Activated CD8-positive, alpha-beta T cell treated with anti-CD3 and anti-CD28 coated beads for 36 hours (primary cell): ENCODE results near the gene COG4. TPM values are rescaled to one million over a fixed set of nuclear protein-coding genes. Genes with fewer than 3 reads are reported as not detected.
"Not testable (repeated sequence)": the region's sequence is repeated elsewhere in the genome, so short reads cannot be mapped to it uniquely, and the experiment has no call there.

Experiments used
- ATAC-seq: fragments of 200-7000 bp; cut with Tn5 transposase; one replicate; pipeline ENCODE4 v1.10.0; 2021; ENCODE audit warnings: mild to moderate bottlenecking, moderate library complexity
- CTCF ChIA-PET: fragments of 350-600 bp; sonication (Branson Sonifier 250); formaldehyde crosslinking; loops from one replicate; lab custom pipeline; 2021; ENCODE audit warnings: antibody characterized with exemption; lab: Charles Lee
- POLR2A ChIA-PET: fragments of 350-600 bp; sonication (Branson Sonifier 250); formaldehyde crosslinking; loops from one replicate; lab custom pipeline; 2021; ENCODE audit warnings: antibody characterized with exemption; lab: Charles Lee
- DNase-seq: peaks from one replicate; pipeline ENCODE4 v3.0.0-alpha.2; 2020
- H3K27ac Mint-ChIP-seq: one replicate; pipeline ENCODE4 v1.8.0; 2021; ENCODE audit warnings: mild to moderate bottlenecking, mixed read lengths
- H3K27me3 Mint-ChIP-seq: one replicate; pipeline ENCODE4 v1.8.0; 2021; ENCODE audit warnings: mixed read lengths
- H3K36me3 Mint-ChIP-seq: one replicate; pipeline ENCODE4 v1.8.0; 2021; ENCODE audit warnings: low read depth, mixed read lengths
- H3K4me1 Mint-ChIP-seq: one replicate; pipeline ENCODE4 v1.8.0; 2021; ENCODE audit warnings: low read depth, mixed read lengths
- H3K4me3 Mint-ChIP-seq: one replicate; pipeline ENCODE4 v1.8.0; 2021; ENCODE audit warnings: mild to moderate bottlenecking, moderate library complexity, mixed read lengths
- H3K9me3 Mint-ChIP-seq: one replicate; pipeline ENCODE4 v1.8.0; 2021; ENCODE audit warnings: mixed read lengths
- CTCF ChIP-seq: fragments of 200-600 bp; IDR thresholded peaks from one replicate; pipeline ENCODE4 v1.8.0; 2022; ENCODE audit warnings: antibody characterized with exemption, mild to moderate bottlenecking
- intact Hi-C: fragments of 100-400 bp; cut with micrococcal nuclease; formaldehyde crosslinking; loops from one replicate; pipeline ENCODE4 v1.10.0; 2022
- total RNA-seq, 2 experiments: library from RNA; stranded (reverse); gene quantifications; one replicate each; pipeline ENCODE4 v1.2.3, GENCODE V29; 2021

The COG4 gene
- total RNA-seq, 2 experiments from 2014 or later = 38.0 to 39.0 TPM

- ChIA-PET CTCF (interaction anchor here (0.9 to 1.9 kb wide), 4 partner anchors 9 to 169 kb away, joined by 5 to 6 read pairs (median 6); no protein-coding TSS in a partner anchor), POLR2A (interaction anchor here (0.6 to 1.0 kb wide), 5 partner anchors 12 to 244 kb away, joined by 3 read pairs; no protein-coding TSS in a partner anchor)
- no peaks in the 10 kb centered on the region for H3K27me3 Mint-ChIP-seq
- H3K36me3 Mint-ChIP-seq = peaks cover 83% of the 10 kb centered on the region
- no peaks in the 10 kb centered on the region for H3K9me3 Mint-ChIP-seq
- peak overlapping the region; percentile 67 for H3K27ac Mint-ChIP-seq
- ATAC-seq (peak; percentile 53), DNase-seq (no peak)
- intact Hi-C loops = loop anchor here (10.0 kb wide), 2 partner anchors 144 to 244 kb away; partner anchors contain the start of gene AARS1
- peaks cover 57% of the 10 kb centered on the region for H3K4me1 Mint-ChIP-seq
- peak; percentile 47 for TF ChIP-seq CTCF
- H3K4me3 Mint-ChIP-seq = peak overlapping the region; percentile 49
Measured at GRCh38 chr16:70529051-70529777, 5.9 kb upstream of the COG4 start.

GRCh38 chr16:70527315-70527996 lies 4.1 kb upstream of the COG4 start:
- Mint-ChIP-seq H3K27me3 (no peaks in the 10 kb centered on the region), H3K4me3 (peak overlapping the region; percentile 88), H3K9me3 (no peaks in the 10 kb centered on the region), H3K36me3 (peaks cover 72% of the 10 kb centered on the region), H3K4me1 (peaks cover 45% of the 10 kb centered on the region), H3K27ac (peak overlapping the region; percentile 63)
- POLR2A ChIA-PET = interaction anchor here (0.6 to 1.2 kb wide), 3 partner anchors 48 to 181 kb away, joined by 3 to 4 read pairs (median 3); partner anchors contain the start of gene DDX19A
- no peak for TF ChIP-seq CTCF
- intact Hi-C loops = loop anchor here (10.0 kb wide), 2 partner anchors 143 to 243 kb away; partner anchors contain the start of gene AARS1
- no peak for DNase-seq
- CTCF ChIA-PET = interaction anchor here (1.6 to 1.9 kb wide), 2 partner anchors 11 to 167 kb away, joined by 5 to 6 read pairs; no protein-coding TSS in a partner anchor
- no peak for ATAC-seq

- Mint-ChIP-seq H3K4me3 (peak overlapping the region; percentile 88), H3K36me3 (peaks cover 63% of the 10 kb centered on the region), H3K27ac (peak overlapping the region; percentile 63), H3K27me3 (no peaks in the 10 kb centered on the region), H3K4me1 (peaks cover 46% of the 10 kb centered on the region), H3K9me3 (no peaks in the 10 kb centered on the region)
- DNase-seq (no peak), ATAC-seq (no peak)
- intact Hi-C loops = loop anchor here (10.0 kb wide), 2 partner anchors 142 to 242 kb away; partner anchors contain the start of gene AARS1
- CTCF ChIA-PET = interaction anchor here (0.7 kb wide), 1 partner anchor 77 kb away, joined by 3 read pairs; no protein-coding TSS in a partner anchor
- no peak for TF ChIP-seq CTCF
- POLR2A ChIA-PET = interaction anchor here (2.9 kb wide), 1 partner anchor 146 kb away, joined by 23 read pairs; no protein-coding TSS in a partner anchor
Measured at GRCh38 chr16:70526403-70526802, 3.0 kb upstream of the COG4 start.

GRCh38 chr16:70524399-70524825 lies 1.1 kb upstream of the COG4 start:
- peak overlapping the region; percentile 98 for H3K27ac Mint-ChIP-seq
- H3K27me3 Mint-ChIP-seq, H3K9me3 Mint-ChIP-seq, ATAC-seq: not testable (repeated sequence)
- DNase-seq = peak; percentile 25
- intact Hi-C loops = loop anchor here (10.0 kb wide), 2 partner anchors 140 to 240 kb away; partner anchors contain the start of gene AARS1
- H3K4me3 Mint-ChIP-seq = peak overlapping the region; percentile 88
- ChIA-PET POLR2A (interaction anchor here (0.9 to 2.9 kb wide), 9 partner anchors 10 to 235 kb away, joined by 3 to 23 read pairs (median 6); partner anchors contain the start of gene AARS1), CTCF (interaction anchor here (0.8 to 1.5 kb wide), 7 partner anchors 16 to 272 kb away, joined by 3 to 4 read pairs (median 3); no protein-coding TSS in a partner anchor)
- peaks cover 55% of the 10 kb centered on the region for H3K4me1 Mint-ChIP-seq
- H3K36me3 Mint-ChIP-seq = peaks cover 53% of the 10 kb centered on the region
